ENCODE data around the gene PDE7B. TPM values are rescaled to one million over a fixed set of nuclear protein-coding genes. Genes with fewer than 3 reads are reported as not detected.

The PDE7B gene
- total and polyA plus RNA-seq, 2 of the 8 experiments (the other 6 are each of a cell fraction or from before 2014, with no cell fraction given) = not detected

GRCh38 chr6:135811170-135811569, 40.3 kb upstream of the PDE7B start:
- H2AK5ac ChIP-seq (ENCODE audit: low read depth, low read length) = no peak overlapping the region
- 94% methylated on average over 2 of the region's 2 CpGs; no CpG with 5 or more reads in 1 of the 2 experiments for WGBS, 2 experiments (ENCODE audit: extremely low coverage in 1 of 2, insufficient coverage in 1 of 2, insufficient read length in 1 of 2, insufficient replicate concordance in 2 of 2, low coverage in 1 of 2, low lambda C conversion rate in 2 of 2, missing lambda C conversion rate in 1 of 2)
- H3K23ac ChIP-seq (ENCODE audit: insufficient read length) = no peak overlapping the region
- no peak overlapping the region for H3K14ac ChIP-seq (ENCODE audit: insufficient read length)
- no peak overlapping the region for H2BK20ac ChIP-seq (ENCODE audit: low read length)
- H3K79me2 ChIP-seq (ENCODE audit: control insufficient read depth in 1 of 2, insufficient read depth in 2 of 2, low read length in 2 of 2) = no peaks in the 10 kb centered on the region
- H3K9ac ChIP-seq (replicated peaks in 1 of 4; ENCODE audit: extremely low read depth in 1 of 4, low read depth in 3 of 4, low read length in 3 of 4) = no peak overlapping the region
- H2BK5ac ChIP-seq (ENCODE audit: low read depth, low read length) = no peak overlapping the region
- no peaks in the 10 kb centered on the region for H3K79me1 ChIP-seq (ENCODE audit: low read depth, low read length)
- H3K4me3 ChIP-seq (ENCODE audit: extremely low read depth in 1 of 4, insufficient read depth in 2 of 4, low read depth in 3 of 4, low read length in 4 of 4) = no peak overlapping the region
- H4K8ac ChIP-seq (ENCODE audit: extremely low read depth, insufficient read depth, low read length) = no peak overlapping the region
- ChIA-PET POLR2A (ENCODE audit: partially characterized antibody) (no interaction called here), CTCF (ENCODE audit: partially characterized antibody) (no interaction called here)
- H4K91ac ChIP-seq (replicated peaks; ENCODE audit: insufficient read length, low read length) = no peak overlapping the region
- no peak overlapping the region for H4K5ac ChIP-seq (ENCODE audit: insufficient read length, low read depth, low read length)
- no peak overlapping the region for H2AFZ ChIP-seq (ENCODE audit: low read length)
- H3K4me1 ChIP-seq (replicated peaks in 1 of 4; ENCODE audit: control insufficient read depth in 3 of 4, insufficient read depth in 4 of 4, low read length in 3 of 4) = peaks cover 0 to 12% (median 3%) of the 10 kb centered on the region in 4 experiments; a peak in 4 of 7 replicates
- no peak overlapping the region for H3K56ac ChIP-seq (replicated peaks; ENCODE audit: insufficient read length, low read depth, low read length)
- no peak overlapping the region for H3K18ac ChIP-seq (ENCODE audit: extremely low read depth, low read length)
- H3K9me3 ChIP-seq (ENCODE audit: insufficient read depth in 2 of 2, low read depth in 1 of 2, low read length in 1 of 2) = no peaks in the 10 kb centered on the region
- H3K23me2 ChIP-seq (ENCODE audit: low read depth, low read length) = no peaks in the 10 kb centered on the region
- H3K4ac ChIP-seq (replicated peaks; ENCODE audit: insufficient read length, low read depth, low read length) = no peak overlapping the region
- DNase-seq (ENCODE audit: low read depth in 1 of 2, low spot score in 2 of 2) = no peak
- no peak overlapping the region for H3K4me2 ChIP-seq (ENCODE audit: insufficient read depth in 1 of 2, low read depth in 2 of 2, low read length in 2 of 2)
- H2BK15ac ChIP-seq (ENCODE audit: low read length) = no peak overlapping the region
- no peaks in the 10 kb centered on the region for H3K36me3 ChIP-seq (ENCODE audit: control insufficient read depth in 2 of 4, insufficient read depth in 4 of 4, low read length in 3 of 4)
- H4K20me1 ChIP-seq (replicated peaks in 1 of 2; ENCODE audit: control insufficient read depth in 1 of 2, insufficient read depth in 2 of 2, low read length in 2 of 2) = no peaks in the 10 kb centered on the region
- H3K27me3 ChIP-seq (replicated peaks in 1 of 4; ENCODE audit: control insufficient read depth in 3 of 4, extremely low read depth in 1 of 4, insufficient read depth in 3 of 4, low read length in 3 of 4) = no peaks in the 10 kb centered on the region
- no peak overlapping the region for H2BK12ac ChIP-seq (ENCODE audit: low read depth, low read length)
- no peak overlapping the region for H2BK120ac ChIP-seq (replicated peaks; ENCODE audit: low read depth, low read length)
- FAIRE-seq = no peak
- no peak overlapping the region for H3K27ac ChIP-seq (ENCODE audit: low read depth, low read length)
- TF ChIP-seq RXRA (IDR thresholded peaks at IDR 0.05; ENCODE audit: insufficient read depth, low read depth, low read length) = no peak
- TF ChIP-seq JUN (IDR thresholded peaks at IDR 0.05; ENCODE audit: low read depth, low read length) = no peak
- no peak for TF ChIP-seq SIN3A (conservative IDR thresholded peaks at IDR 0.05 in 1 of 2, IDR thresholded peaks at IDR 0.05 in 1 of 2; ENCODE audit: low read depth in 1 of 2, low read length in 2 of 2)
- TF ChIP-seq EZH2 (IDR thresholded peaks at IDR 0.05; ENCODE audit: low read depth, low read length, severe bottlenecking) = no peak
- TF ChIP-seq USF2 (IDR thresholded peaks at IDR 0.05; ENCODE audit: low read length) = no peak
- no peak for TF ChIP-seq GABPA (IDR thresholded peaks at IDR 0.05; ENCODE audit: borderline replicate concordance, insufficient read depth, low read length)
- no peak for TF ChIP-seq TCF12 (IDR thresholded peaks at IDR 0.05; ENCODE audit: low read depth, low read length)
- TF ChIP-seq ATF2 (IDR thresholded peaks at IDR 0.05; ENCODE audit: low read length) = no peak
- TF ChIP-seq CEBPB (IDR thresholded peaks at IDR 0.05; ENCODE audit: low read depth, low read length) = no peak
- no peak for TF ChIP-seq FOSL1 (IDR thresholded peaks at IDR 0.05; ENCODE audit: insufficient read depth, low read depth, low read length)
- TF ChIP-seq TBP (IDR thresholded peaks at IDR 0.05; ENCODE audit: low read depth, low read length) = no peak
- no peak for TF ChIP-seq CHD1 (IDR thresholded peaks at IDR 0.05; ENCODE audit: low read depth, low read length)

Data from H1 (cell line).